Natural killer cell (primary cell): ENCODE data around the gene RPL35. TPM values are rescaled to one million over a fixed set of nuclear protein-coding genes. Genes with fewer than 3 reads are reported as not detected.
A peak's percentile ranks its signal among the peaks of the same experiment; 100 is the strongest.

Experiments
- ATAC-seq, 3 donors: fragments of 150-1000 bp in 2 of 3; fragments of 200-7000 bp in 1 of 3; cut with Tn5 transposase; 1 replicate in 1 of 3; 2 replicates in 2 of 3; pipeline ENCODE4 v1.10.0; 2021; ENCODE audit warnings: mild to moderate bottlenecking in 2 of 3, moderate library complexity in 2 of 3
- DNase-seq, 2 donors: peaks; one replicate each; pipeline versions ENCODE4 v3.0.0 to v3.0.0-alpha.2; 2013 to 2021; ENCODE audit warnings: mixed read lengths in 1 of 2
- H3K27ac ChIP-seq: one replicate; pipeline ENCODE4 v1.5.1; 2013; ENCODE audit warnings: mild to moderate bottlenecking, low read length
- H3K27me3 ChIP-seq: one replicate; pipeline ENCODE4 v1.6.1; 2013; ENCODE audit warnings: low read length; ENCODE audit not compliant: control insufficient read depth, insufficient read depth
- H3K36me3 ChIP-seq: one replicate; pipeline ENCODE4 v1.6.1; 2013; ENCODE audit warnings: low read length; ENCODE audit not compliant: control insufficient read depth, insufficient read depth
- H3K4me1 ChIP-seq: one replicate; pipeline ENCODE4 v1.6.1; 2013; ENCODE audit warnings: low read length; ENCODE audit not compliant: control insufficient read depth, insufficient read depth
- H3K4me3 ChIP-seq: one replicate; pipeline ENCODE4 v1.5.1; 2013; ENCODE audit warnings: low read length
- H3K9me3 ChIP-seq: one replicate; pipeline ENCODE4 v1.6.1; 2013; ENCODE audit warnings: low read length; ENCODE audit not compliant: control insufficient read depth, insufficient read depth
- H3K27ac Mint-ChIP-seq, 2 donors: one replicate each; pipeline ENCODE4 v1.8.0; 2022; ENCODE audit warnings: mild to moderate bottlenecking in 2 of 2, mixed read lengths in 2 of 2, moderate library complexity in 1 of 2
- H3K27me3 Mint-ChIP-seq, 2 donors: one replicate each; pipeline ENCODE4 v1.8.0; 2022; ENCODE audit warnings: low read depth in 2 of 2, mixed read lengths in 2 of 2
- H3K36me3 Mint-ChIP-seq: one replicate; pipeline ENCODE4 v1.8.0; 2022; ENCODE audit warnings: mixed read lengths
- H3K4me1 Mint-ChIP-seq, 2 donors: one replicate each; pipeline ENCODE4 v1.8.0; 2022; ENCODE audit warnings: mixed read lengths in 2 of 2
- H3K4me3 Mint-ChIP-seq: one replicate; pipeline ENCODE4 v1.8.0; 2022; ENCODE audit warnings: mild to moderate bottlenecking, moderate library complexity, mixed read lengths
- H3K9me3 Mint-ChIP-seq, 2 donors: one replicate each; pipeline ENCODE4 v1.8.0; 2022; ENCODE audit warnings: mixed read lengths in 2 of 2
- WGBS: methylation state at CpG from one replicate; pipeline ENCODE4 v1.1.7; 2013; ENCODE audit warnings: missing lambda C conversion rate; ENCODE audit not compliant: insufficient coverage; 5-methylcytosine and 5-hydroxymethylcytosine counted together
- intact Hi-C: fragments of 100-400 bp; cut with micrococcal nuclease; formaldehyde crosslinking; loops from one replicate; pipeline ENCODE4 v1.14.2; 2022
- total RNA-seq, 4 donors: library from RNA; stranded (reverse); fragments of 120-200 nt in 1 of 4; gene quantifications; one replicate each; pipeline versions ENCODE4 v1.2.3 to v1.2.4, GENCODE V29; 2013 to 2022
- TF ChIP-seq, protein P1 (sequence below): fragments of 200-600 bp; IDR thresholded peaks from one replicate; pipeline ENCODE4 v1.8.0; 2022; ENCODE audit warnings: antibody characterized with exemption

Gene RPL35
- total RNA-seq, 3 donors from 2014 or later (not counting 1 experiment from before 2014, with no cell fraction given) = 716 to 896 (median 795) TPM

GRCh38 chr9:124899845-124900244 is 38.1 kb upstream of the RPL35 start:
- 94% methylated on average over 9 of the region's 9 CpGs for WGBS
- H3K9me3 ChIP-seq = no peaks in the 10 kb centered on the region
- DNase-seq = no peak
- ATAC-seq = no peak
- Mint-ChIP-seq H3K4me1 (peaks cover 3 to 10% of the 10 kb centered on the region in 2 donors), H3K9me3 (no peaks in the 10 kb centered on the region), H3K4me3 (no peak overlapping the region), H3K36me3 (peaks cover 8% of the 10 kb centered on the region), H3K27me3 (no peaks in the 10 kb centered on the region), H3K27ac (no peak overlapping the region)
- TF ChIP-seq, protein P1, sequence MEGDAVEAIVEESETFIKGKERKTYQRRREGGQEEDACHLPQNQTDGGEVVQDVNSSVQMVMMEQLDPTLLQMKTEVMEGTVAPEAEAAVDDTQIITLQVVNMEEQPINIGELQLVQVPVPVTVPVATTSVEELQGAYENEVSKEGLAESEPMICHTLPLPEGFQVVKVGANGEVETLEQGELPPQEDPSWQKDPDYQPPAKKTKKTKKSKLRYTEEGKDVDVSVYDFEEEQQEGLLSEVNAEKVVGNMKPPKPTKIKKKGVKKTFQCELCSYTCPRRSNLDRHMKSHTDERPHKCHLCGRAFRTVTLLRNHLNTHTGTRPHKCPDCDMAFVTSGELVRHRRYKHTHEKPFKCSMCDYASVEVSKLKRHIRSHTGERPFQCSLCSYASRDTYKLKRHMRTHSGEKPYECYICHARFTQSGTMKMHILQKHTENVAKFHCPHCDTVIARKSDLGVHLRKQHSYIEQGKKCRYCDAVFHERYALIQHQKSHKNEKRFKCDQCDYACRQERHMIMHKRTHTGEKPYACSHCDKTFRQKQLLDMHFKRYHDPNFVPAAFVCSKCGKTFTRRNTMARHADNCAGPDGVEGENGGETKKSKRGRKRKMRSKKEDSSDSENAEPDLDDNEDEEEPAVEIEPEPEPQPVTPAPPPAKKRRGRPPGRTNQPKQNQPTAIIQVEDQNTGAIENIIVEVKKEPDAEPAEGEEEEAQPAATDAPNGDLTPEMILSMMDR = no peak
- H3K36me3 ChIP-seq = peaks cover 43% of the 10 kb centered on the region
- no peak overlapping the region for H3K4me3 ChIP-seq
- intact Hi-C loops = loop anchor here (10.0 kb wide), 1 partner anchor 65 kb away; no protein-coding TSS in a partner anchor
- H3K27me3 ChIP-seq = no peaks in the 10 kb centered on the region
- no peaks in the 10 kb centered on the region for H3K4me1 ChIP-seq
- H3K27ac ChIP-seq = no peak overlapping the region

GRCh38 chr9:124897570-124898460 is 36.1 kb upstream of the RPL35 start:
- peaks cover 51% of the 10 kb centered on the region for H3K36me3 ChIP-seq
- no peak for DNase-seq
- WGBS = 96% methylated on average over 4 of the region's 6 CpGs

DNA sequence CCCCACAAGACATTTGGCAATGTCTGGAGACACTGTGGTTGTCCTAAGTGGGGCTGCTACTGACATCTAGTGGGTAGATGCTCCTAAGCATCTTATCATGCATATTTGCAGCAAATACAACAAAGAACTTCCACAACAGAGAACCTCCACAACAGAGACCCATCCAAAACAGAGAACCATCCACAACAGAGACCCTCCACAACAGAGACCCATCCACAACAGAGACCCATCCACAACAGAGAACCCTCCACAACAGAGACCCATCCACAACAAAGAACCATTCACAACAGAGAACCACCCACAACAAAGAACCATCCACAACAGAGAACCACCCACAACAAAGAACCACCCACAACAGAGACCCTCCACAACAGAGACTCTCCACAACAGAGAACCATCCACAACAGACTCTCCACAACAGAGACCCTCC is 33.0 kb upstream of the RPL35 start:
- H3K27ac ChIP-seq = no peak overlapping the region
- H3K36me3 Mint-ChIP-seq = peaks cover 15% of the 10 kb centered on the region
- peak in 1 of 2 donors; percentile 78 for DNase-seq

More at GRCh38 chr9:124897570-124898460, 36.1 kb upstream of the RPL35 start:
- Histone ChIP-seq H3K27ac (no peak overlapping the region), H3K4me1 (peaks cover 4% of the 10 kb centered on the region), H3K4me3 (no peak overlapping the region), H3K27me3 (no peaks in the 10 kb centered on the region), H3K9me3 (no peaks in the 10 kb centered on the region)
- H3K27me3 Mint-ChIP-seq = no peaks in the 10 kb centered on the region
- no peaks in the 10 kb centered on the region for H3K9me3 Mint-ChIP-seq
- peaks cover 8 to 16% of the 10 kb centered on the region in 2 donors for H3K4me1 Mint-ChIP-seq
- H3K4me3 Mint-ChIP-seq = no peak overlapping the region
- TF ChIP-seq, protein P1 = no peak
- H3K27ac Mint-ChIP-seq = no peak overlapping the region
- intact Hi-C loops = loop anchor here (10.0 kb wide), 1 partner anchor 63 kb away; no protein-coding TSS in a partner anchor
- peaks cover 15% of the 10 kb centered on the region for H3K36me3 Mint-ChIP-seq
- no peak for ATAC-seq

More for the DNA sequence above, 33.0 kb upstream of the RPL35 start:
- ATAC-seq = peak; percentile 82 to 99 (median 96)
- Histone ChIP-seq H3K4me1 (peaks cover 4% of the 10 kb centered on the region), H3K9me3 (no peaks in the 10 kb centered on the region), H3K36me3 (peaks cover 53% of the 10 kb centered on the region), H3K4me3 (no peak overlapping the region), H3K27me3 (no peaks in the 10 kb centered on the region)
- Mint-ChIP-seq H3K27me3 (no peaks in the 10 kb centered on the region), H3K4me1 (peaks cover 8 to 16% of the 10 kb centered on the region in 2 donors), H3K4me3 (no peak overlapping the region), H3K27ac (peak overlapping the region in 1 of 2 donors; percentile 74), H3K9me3 (no peaks in the 10 kb centered on the region)
- intact Hi-C loops = loop anchor here (1.0 to 10.0 kb wide), 3 partner anchors 41 to 120 kb away; partner anchors contain the start of gene WDR38
- TF ChIP-seq, protein P1 = peak; percentile 65
